Esophagus squamous epithelium (tissue), 5 donors: ENCODE results near the gene DCTN2. TPM values are rescaled to one million over a fixed set of nuclear protein-coding genes. Genes with fewer than 3 reads are reported as not detected.
"Not testable (repeated sequence)": the region's sequence is repeated elsewhere in the genome, so short reads cannot be mapped to it uniquely, and the experiment has no call there.

Source experiments
- DNase-seq: peaks from one replicate; lab custom pipeline; 2025; lab: John Stamatoyannopoulos, UW
- H3K27ac ChIP-seq, 4 donors: fragments of 200-600 bp; sonication (generic); one replicate each; pipeline ENCODE4 v1.5.1; 2016 to 2019; ENCODE audit warnings: mild to moderate bottlenecking in 1 of 4
- H3K27me3 ChIP-seq, 4 donors: fragments of 200-600 bp; sonication (generic); 1 replicate in 3 of 4; 2 replicates in 1 of 4; pipeline versions ENCODE4 v1.5.1 to v1.6.0; 2017 to 2021; ENCODE audit warnings: antibody characterized with exemption in 1 of 4
- H3K36me3 ChIP-seq, 3 donors: fragments of 200-600 bp; sonication (generic); one replicate each; pipeline ENCODE4 v1.5.1; 2016 to 2019
- H3K4me1 ChIP-seq, 3 donors: fragments of 200-600 bp; sonication (generic); one replicate each; pipeline ENCODE4 v1.5.1; 2017 to 2019
- H3K4me3 ChIP-seq, 4 donors: fragments of 200-600 bp; sonication (generic); 1 replicate in 3 of 4; 2 replicates in 1 of 4; pipeline ENCODE4 v1.5.1; 2016 to 2019; ENCODE audit warnings: mild to moderate bottlenecking in 2 of 4, moderate library complexity in 1 of 4
- H3K9me3 ChIP-seq, 3 donors: fragments of 200-600 bp; sonication (generic); one replicate each; pipeline ENCODE4 v1.5.1; 2016 to 2019
- POLR2A ChIP-seq, 4 donors: fragments of 450-650 bp; IDR thresholded peaks; one replicate each; pipeline ENCODE4 v1.6.1; 2017; ENCODE audit warnings: antibody characterized with exemption in 4 of 4, mild to moderate bottlenecking in 4 of 4, moderate library complexity in 3 of 4
- WGBS, 2 donors: methylation state at CpG; one replicate each; pipeline ENCODE4 v1.1.5; 2018; 5-methylcytosine and 5-hydroxymethylcytosine counted together
- intact Hi-C: fragments of 100-400 bp; cut with DNase I; formaldehyde crosslinking; loops from one replicate; pipeline ENCODE4 v1.15.0; 2022
- total RNA-seq, 4 donors: library from RNA; depleted of rRNA; stranded (reverse); fragments of >200 nt; gene quantifications; one replicate each; pipeline ENCODE4 v1.1.0, GENCODE V29; 2016
- TF ChIP-seq, protein P1 (sequence below), 6 experiments: fragments of 450-650 bp in 4 of 6; fragments of 200-600 bp in 2 of 6; sonication (generic) in 2 of 6; IDR thresholded peaks; one replicate each; pipeline ENCODE4 v1.5.1; 2016 to 2019; ENCODE audit warnings: antibody characterized with exemption in 6 of 6, mild to moderate bottlenecking in 4 of 6, moderate library complexity in 4 of 6
- donor health status: DM: yes; HTN: yes; CAD: no.

The DCTN2 gene
- total RNA-seq, 4 donors from 2014 or later: 122 to 175 (median 159) TPM

DNA sequence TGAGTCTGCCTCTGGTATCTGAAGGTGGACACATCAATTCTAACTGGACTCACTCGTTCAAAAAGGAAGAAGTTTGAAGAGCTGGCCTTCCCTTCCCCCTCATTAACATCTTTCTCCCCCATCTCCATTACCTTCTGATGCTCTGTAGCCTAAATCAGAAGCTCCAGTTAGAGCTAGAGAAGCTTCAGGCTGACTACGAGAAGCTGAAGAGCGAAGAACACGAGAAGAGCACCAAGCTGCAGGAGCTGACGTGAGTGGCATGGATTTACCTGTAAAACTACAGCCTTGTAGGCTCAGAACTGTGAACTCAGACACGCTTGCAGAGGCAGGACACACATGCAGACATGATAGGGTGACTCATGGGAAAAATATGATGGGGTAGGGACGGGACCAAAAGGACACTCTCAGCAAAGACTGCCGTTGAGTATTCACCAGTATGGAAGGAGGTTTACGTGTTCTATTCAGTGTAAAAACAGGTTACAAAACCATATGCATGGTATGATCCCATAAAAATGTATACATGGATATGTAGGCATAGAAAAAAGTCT lies 29.7 kb upstream of the DCTN2 start:
- TF ChIP-seq, protein P1, sequence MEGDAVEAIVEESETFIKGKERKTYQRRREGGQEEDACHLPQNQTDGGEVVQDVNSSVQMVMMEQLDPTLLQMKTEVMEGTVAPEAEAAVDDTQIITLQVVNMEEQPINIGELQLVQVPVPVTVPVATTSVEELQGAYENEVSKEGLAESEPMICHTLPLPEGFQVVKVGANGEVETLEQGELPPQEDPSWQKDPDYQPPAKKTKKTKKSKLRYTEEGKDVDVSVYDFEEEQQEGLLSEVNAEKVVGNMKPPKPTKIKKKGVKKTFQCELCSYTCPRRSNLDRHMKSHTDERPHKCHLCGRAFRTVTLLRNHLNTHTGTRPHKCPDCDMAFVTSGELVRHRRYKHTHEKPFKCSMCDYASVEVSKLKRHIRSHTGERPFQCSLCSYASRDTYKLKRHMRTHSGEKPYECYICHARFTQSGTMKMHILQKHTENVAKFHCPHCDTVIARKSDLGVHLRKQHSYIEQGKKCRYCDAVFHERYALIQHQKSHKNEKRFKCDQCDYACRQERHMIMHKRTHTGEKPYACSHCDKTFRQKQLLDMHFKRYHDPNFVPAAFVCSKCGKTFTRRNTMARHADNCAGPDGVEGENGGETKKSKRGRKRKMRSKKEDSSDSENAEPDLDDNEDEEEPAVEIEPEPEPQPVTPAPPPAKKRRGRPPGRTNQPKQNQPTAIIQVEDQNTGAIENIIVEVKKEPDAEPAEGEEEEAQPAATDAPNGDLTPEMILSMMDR (IDR thresholded peaks at IDR 0.05): no peak
- no peak for TF ChIP-seq POLR2A (IDR thresholded peaks at IDR 0.05)
- intact Hi-C loops: no loop called here
- no peak for DNase-seq
- no peaks in the 10 kb centered on the region for H3K36me3 ChIP-seq
- H3K9me3 ChIP-seq: no peaks in the 10 kb centered on the region
- 66 to 76% methylated on average over 9 of the region's 9 CpGs for WGBS, 2 donors
- no peaks in the 10 kb centered on the region for H3K4me1 ChIP-seq
- H3K27me3 ChIP-seq: no peaks in the 10 kb centered on the region
- no peak overlapping the region for H3K27ac ChIP-seq
- no peak overlapping the region for H3K4me3 ChIP-seq

DNA sequence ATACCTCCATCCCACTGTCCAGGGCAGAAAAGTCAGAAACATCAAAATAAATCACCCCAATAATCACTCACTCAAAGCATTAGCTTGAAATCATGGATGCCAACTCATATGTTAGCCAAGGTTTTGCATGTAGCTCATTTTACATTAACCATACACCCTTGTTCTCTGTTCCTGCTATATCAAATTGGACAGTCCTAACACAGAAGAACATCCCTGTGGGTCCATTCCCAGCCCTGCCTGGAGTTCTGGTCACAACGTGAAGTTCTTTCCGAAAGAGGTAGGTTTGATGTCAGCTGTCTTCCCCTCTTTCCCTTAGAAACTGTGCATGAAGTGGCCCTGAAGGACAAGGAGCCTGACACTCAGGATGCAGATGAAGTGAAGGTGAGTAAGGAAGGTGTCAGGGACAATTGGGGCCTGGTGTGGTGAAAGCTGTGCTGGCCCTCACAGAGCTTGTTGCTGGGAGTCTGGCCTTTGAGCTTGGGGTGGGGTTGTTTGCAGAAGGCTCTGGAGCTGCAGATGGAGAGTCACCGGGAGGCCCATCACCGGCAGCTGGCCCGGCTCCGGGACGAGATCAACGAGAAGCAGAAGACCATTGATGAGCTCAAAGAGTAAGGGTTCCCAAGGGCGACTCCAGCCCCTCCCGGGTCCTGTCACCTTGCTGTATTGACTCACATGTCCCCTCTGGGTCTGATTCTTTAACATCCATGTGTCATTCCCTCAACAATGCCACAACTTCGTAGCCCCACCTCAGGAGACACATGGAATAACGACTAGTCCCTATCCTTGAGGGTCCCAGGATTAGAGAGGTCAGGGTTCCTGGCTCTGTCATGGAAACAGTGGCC lies 29.0 kb upstream of the DCTN2 start:
- H3K9me3 ChIP-seq: no peaks in the 10 kb centered on the region
- no peaks in the 10 kb centered on the region for H3K36me3 ChIP-seq
- 84 to 89% methylated on average over 6 to 11 of the region's 12 CpGs for WGBS, 2 donors
- intact Hi-C loops: no loop called here
- no peak overlapping the region for H3K27ac ChIP-seq
- no peak overlapping the region for H3K4me3 ChIP-seq
- no peaks in the 10 kb centered on the region for H3K27me3 ChIP-seq
- no peak for DNase-seq
- H3K4me1 ChIP-seq: no peaks in the 10 kb centered on the region
- TF ChIP-seq POLR2A (IDR thresholded peaks at IDR 0.05): no peak
- TF ChIP-seq, protein P1 (IDR thresholded peaks at IDR 0.05): no peak

DNA sequence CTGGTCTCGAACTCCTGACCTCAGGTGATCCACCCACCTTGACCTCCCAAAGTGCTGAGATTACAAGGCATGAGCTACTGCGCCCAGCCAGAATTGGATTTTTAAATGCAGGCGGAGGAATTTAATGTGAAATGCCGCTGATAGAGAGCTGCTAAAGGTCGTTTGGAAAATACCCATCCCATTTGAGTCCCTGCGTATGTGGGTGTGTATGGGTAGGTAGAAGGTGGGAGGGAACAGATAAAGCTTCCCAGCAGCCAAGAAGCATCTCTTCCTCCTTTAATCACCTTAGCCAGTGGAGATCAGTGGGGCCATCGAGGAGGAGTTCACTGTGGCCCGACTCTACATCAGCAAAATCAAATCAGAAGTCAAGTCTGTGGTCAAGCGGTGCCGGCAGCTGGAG lies 27.8 kb upstream of the DCTN2 start:
- Histone ChIP-seq H3K4me3 (no peak overlapping the region), H3K9me3 (no peaks in the 10 kb centered on the region), H3K27ac (no peak overlapping the region), H3K27me3 (no peaks in the 10 kb centered on the region), H3K36me3 (no peaks in the 10 kb centered on the region), H3K4me1 (no peaks in the 10 kb centered on the region)
- 77 to 89% methylated on average over 9 to 10 of the region's 10 CpGs for WGBS, 2 donors
- no peak for TF ChIP-seq POLR2A (IDR thresholded peaks at IDR 0.05)
- TF ChIP-seq, protein P1 (IDR thresholded peaks at IDR 0.05): no peak
- intact Hi-C loops: no loop called here
- no peak for DNase-seq

DNA sequence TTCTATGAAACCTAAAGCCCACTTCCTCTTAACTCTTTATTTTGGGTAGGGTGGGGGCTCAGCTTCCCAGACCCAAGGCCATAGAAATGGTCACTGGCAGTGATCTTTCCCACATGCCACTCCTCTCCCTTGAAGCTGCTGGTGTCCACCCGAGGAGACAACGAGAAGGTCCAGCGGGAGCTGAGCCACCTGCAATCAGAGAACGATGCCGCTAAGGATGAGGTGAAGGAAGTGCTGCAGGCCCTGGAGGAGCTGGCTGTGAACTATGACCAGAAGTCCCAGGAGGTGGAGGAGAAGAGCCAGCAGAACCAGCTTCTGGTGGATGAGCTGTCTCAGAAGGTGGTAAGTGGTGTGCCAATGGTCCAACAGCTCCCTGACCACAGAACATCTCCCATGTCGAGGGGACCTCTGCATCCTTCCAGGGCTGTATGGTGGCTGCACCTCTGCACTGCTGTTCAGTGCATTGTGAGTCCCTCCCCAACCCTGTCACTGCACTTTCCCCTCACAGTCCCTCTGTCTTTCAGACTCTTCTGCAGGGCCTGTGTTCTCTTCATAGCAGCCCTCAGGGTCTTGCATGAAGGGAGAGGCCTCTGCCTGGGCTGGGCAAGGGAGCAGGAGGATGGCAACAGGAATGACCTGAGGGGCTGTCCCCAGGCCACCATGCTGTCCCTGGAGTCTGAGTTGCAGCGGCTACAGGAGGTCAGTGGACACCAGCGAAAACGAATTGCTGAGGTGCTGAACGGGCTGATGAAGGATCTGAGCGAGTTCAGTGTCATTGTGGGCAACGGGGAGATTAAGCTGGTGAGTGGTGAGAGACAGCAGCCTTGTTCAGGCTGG lies 25.2 kb upstream of the DCTN2 start:
- 79 to 88% methylated on average over 9 to 12 of the region's 12 CpGs for WGBS, 2 donors

DNA sequence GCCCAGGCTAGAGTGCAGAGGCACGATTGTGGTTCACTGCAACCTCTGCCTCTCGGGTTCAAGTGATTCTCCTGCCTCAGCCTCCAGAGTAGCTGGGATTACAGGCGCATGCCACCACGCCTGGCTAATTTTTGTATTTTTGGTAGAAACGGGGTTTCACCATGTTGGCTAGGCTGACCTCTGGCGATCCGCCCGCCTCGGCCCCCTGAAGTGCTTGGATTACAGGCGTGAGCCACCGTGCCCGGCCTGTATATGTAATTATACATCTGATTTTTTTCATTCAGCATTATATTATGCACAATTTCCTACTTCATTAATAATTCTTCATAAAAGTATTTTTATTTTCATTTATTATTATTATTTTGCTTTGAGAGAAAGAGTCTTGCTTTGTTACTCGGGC lies 23.4 kb upstream of the DCTN2 start:
- H3K36me3 ChIP-seq, H3K27ac ChIP-seq, DNase-seq, H3K27me3 ChIP-seq, intact Hi-C loops, H3K4me1 ChIP-seq, H3K4me3 ChIP-seq, H3K9me3 ChIP-seq: not testable (repeated sequence)
- 82 to 85% methylated on average over 12 to 13 of the region's 13 CpGs for whole genome bisulfite sequencing, 2 donors

More for the DNA sequence above, 25.2 kb upstream of the DCTN2 start:
- DNase-seq: no peak
- peaks cover 0 to 7% (median 0%) of the 10 kb centered on the region in 4 donors for H3K27me3 ChIP-seq
- H3K4me1 ChIP-seq: no peaks in the 10 kb centered on the region
- TF ChIP-seq, protein P1 (IDR thresholded peaks at IDR 0.05): no peak
- TF ChIP-seq POLR2A (IDR thresholded peaks at IDR 0.05): no peak
- no peak overlapping the region for H3K4me3 ChIP-seq
- H3K9me3 ChIP-seq: no peaks in the 10 kb centered on the region
- no peak overlapping the region for H3K27ac ChIP-seq
- no peaks in the 10 kb centered on the region for H3K36me3 ChIP-seq
- intact Hi-C loops: no loop called here
